HepG2 (cell line): ENCODE results near the gene TAF1B. TPM values are rescaled to one million over a fixed set of nuclear protein-coding genes. Genes with fewer than 3 reads are reported as not detected.

Source experiments
- JUN ChIP-seq: sonication (generic); formaldehyde crosslinking; IDR thresholded peaks from 2 replicates; pipeline ENCODE4 v1.4.0; 2020; ENCODE audit warnings: mild to moderate bottlenecking, missing genetic modification reagents
- MAFF ChIP-seq: IDR thresholded peaks from 2 replicates; pipeline ENCODE4 v1.6.1; 2011; ENCODE audit warnings: low read depth, low read length, improper control_type of control experiment
- TEAD2 ChIP-seq: sonication (generic); formaldehyde crosslinking; IDR thresholded peaks from 2 replicates; pipeline ENCODE4 v1.9.0; 2021; ENCODE audit warnings: missing genetic modification reagents
- ZNF501 ChIP-seq: sonication (generic); formaldehyde crosslinking; IDR thresholded peaks from 2 replicates; pipeline ENCODE4 v1.5.1; 2020; ENCODE audit warnings: mild to moderate bottlenecking, moderate library complexity, missing genetic modification reagents
- ZNF550 ChIP-seq: sonication (generic); formaldehyde crosslinking; IDR thresholded peaks from 2 replicates; pipeline ENCODE4 v1.4.0; 2020; ENCODE audit warnings: mild to moderate bottlenecking, missing genetic modification reagents, borderline replicate concordance
- polyA plus RNA-seq, 8 experiments: library from polyadenylated mRNA; depleted of rRNA in 3 of 8; stranded (reverse) in 7 of 8; unstranded in 1 of 8; fragments of >200 nt; fragmentation: Illumina TruSeq in 4 of 8; extraction: Trizol in 4 of 8; gene quantifications; 2 replicates each; pipeline versions ENCODE4 v1.2.1 to v1.2.3, GENCODE V29; 2011 to 2016; ENCODE audit warnings: low read depth in 4 of 8, missing spikeins in 1 of 8, mixed read lengths in 1 of 8; ENCODE audit not compliant: insufficient read depth in 1 of 8
- total RNA-seq, 5 experiments: library from RNA; depleted of rRNA; stranded (reverse); fragments of >200 nt; fragmentation: Illumina TruSeq; extraction: Trizol; gene quantifications; 2 replicates each; pipeline ENCODE4 v1.2.3, GENCODE V29; 2016; ENCODE audit warnings: low read depth in 1 of 5
- TF ChIP-seq, protein P1 (sequence below): sonication (generic); formaldehyde crosslinking; IDR thresholded peaks from 2 replicates; pipeline ENCODE4 v1.5.0; 2020; ENCODE audit warnings: missing genetic modification reagents
- TF ChIP-seq, protein P2 (sequence below): sonication (generic); formaldehyde crosslinking; IDR thresholded peaks from 2 replicates; pipeline ENCODE4; 2020; ENCODE audit warnings: missing genetic modification reagents, mild to moderate bottlenecking, borderline replicate concordance
- TF ChIP-seq, protein P3 (sequence below): sonication (generic); formaldehyde crosslinking; IDR thresholded peaks from 2 replicates; pipeline ENCODE4 v1.9.0; 2021; ENCODE audit warnings: mild to moderate bottlenecking, missing genetic modification reagents
- TF ChIP-seq, protein P4 (sequence below): sonication (generic); formaldehyde crosslinking; IDR thresholded peaks from 2 replicates; pipeline ENCODE4 v1.5.0; 2020; ENCODE audit warnings: mild to moderate bottlenecking, missing genetic modification reagents
- TF ChIP-seq, protein P5 (sequence below): sonication (generic); formaldehyde crosslinking; IDR thresholded peaks from 2 replicates; pipeline ENCODE4 v1.4.0; 2020; ENCODE audit warnings: missing genetic modification reagents, low read depth, mild to moderate bottlenecking, borderline replicate concordance
- TF ChIP-seq, protein P6 (sequence below): sonication (generic); formaldehyde crosslinking; conservative IDR thresholded peaks from 2 replicates; pipeline ENCODE4 v1.8.0; 2022; ENCODE audit warnings: low read depth, missing genetic modification reagents
- TF ChIP-seq, protein P7 (sequence below): sonication (generic); formaldehyde crosslinking; IDR thresholded peaks from 2 replicates; pipeline ENCODE4 v1.5.0; 2020; ENCODE audit warnings: missing genetic modification reagents, mild to moderate bottlenecking, borderline replicate concordance

The TAF1B gene
- total and polyA plus RNA-seq, 2 of the 13 experiments (the other 11 are each of a cell fraction or from before 2014, with no cell fraction given) = 13.3 to 27.7 TPM

DNA sequence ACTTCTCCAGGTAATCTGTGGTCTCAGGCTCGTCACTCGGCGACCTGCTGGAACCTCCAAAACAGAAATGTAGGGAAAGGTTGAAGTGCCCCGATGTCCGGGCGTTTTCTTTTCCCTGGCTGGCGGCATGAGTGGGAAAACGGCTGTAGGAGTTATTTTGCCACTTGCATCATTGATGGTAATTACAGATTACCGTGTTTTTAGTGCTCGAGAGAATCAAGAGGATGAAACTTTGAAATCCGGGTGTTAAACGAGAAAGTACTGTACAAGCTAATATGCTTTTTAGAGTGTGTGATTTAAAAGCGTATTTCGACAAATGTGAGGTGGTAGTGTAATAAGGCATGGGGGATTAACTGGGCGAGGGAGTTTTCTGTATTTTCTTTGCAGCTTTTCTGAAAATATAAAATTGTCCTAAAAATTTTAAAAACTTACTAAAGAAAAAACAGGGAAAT lies 109.0 kb downstream of the TAF1B start (continued):
- TF ChIP-seq ZNF550 (CRISPR knock-in tag) (no peak), TEAD2 (no peak), MAFF (no peak), ZNF501 (CRISPR knock-in tag) (no peak), JUN (CRISPR knock-in tag) (no peak)
- TF ChIP-seq, protein P1, sequence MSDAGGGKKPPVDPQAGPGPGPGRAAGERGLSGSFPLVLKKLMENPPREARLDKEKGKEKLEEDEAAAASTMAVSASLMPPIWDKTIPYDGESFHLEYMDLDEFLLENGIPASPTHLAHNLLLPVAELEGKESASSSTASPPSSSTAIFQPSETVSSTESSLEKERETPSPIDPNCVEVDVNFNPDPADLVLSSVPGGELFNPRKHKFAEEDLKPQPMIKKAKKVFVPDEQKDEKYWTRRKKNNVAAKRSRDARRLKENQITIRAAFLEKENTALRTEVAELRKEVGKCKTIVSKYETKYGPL (CRISPR knock-in tag) = no peak
- TF ChIP-seq, protein P2, sequence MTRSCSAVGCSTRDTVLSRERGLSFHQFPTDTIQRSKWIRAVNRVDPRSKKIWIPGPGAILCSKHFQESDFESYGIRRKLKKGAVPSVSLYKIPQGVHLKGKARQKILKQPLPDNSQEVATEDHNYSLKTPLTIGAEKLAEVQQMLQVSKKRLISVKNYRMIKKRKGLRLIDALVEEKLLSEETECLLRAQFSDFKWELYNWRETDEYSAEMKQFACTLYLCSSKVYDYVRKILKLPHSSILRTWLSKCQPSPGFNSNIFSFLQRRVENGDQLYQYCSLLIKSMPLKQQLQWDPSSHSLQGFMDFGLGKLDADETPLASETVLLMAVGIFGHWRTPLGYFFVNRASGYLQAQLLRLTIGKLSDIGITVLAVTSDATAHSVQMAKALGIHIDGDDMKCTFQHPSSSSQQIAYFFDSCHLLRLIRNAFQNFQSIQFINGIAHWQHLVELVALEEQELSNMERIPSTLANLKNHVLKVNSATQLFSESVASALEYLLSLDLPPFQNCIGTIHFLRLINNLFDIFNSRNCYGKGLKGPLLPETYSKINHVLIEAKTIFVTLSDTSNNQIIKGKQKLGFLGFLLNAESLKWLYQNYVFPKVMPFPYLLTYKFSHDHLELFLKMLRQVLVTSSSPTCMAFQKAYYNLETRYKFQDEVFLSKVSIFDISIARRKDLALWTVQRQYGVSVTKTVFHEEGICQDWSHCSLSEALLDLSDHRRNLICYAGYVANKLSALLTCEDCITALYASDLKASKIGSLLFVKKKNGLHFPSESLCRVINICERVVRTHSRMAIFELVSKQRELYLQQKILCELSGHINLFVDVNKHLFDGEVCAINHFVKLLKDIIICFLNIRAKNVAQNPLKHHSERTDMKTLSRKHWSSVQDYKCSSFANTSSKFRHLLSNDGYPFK = no peak
- TF ChIP-seq, protein P3, sequence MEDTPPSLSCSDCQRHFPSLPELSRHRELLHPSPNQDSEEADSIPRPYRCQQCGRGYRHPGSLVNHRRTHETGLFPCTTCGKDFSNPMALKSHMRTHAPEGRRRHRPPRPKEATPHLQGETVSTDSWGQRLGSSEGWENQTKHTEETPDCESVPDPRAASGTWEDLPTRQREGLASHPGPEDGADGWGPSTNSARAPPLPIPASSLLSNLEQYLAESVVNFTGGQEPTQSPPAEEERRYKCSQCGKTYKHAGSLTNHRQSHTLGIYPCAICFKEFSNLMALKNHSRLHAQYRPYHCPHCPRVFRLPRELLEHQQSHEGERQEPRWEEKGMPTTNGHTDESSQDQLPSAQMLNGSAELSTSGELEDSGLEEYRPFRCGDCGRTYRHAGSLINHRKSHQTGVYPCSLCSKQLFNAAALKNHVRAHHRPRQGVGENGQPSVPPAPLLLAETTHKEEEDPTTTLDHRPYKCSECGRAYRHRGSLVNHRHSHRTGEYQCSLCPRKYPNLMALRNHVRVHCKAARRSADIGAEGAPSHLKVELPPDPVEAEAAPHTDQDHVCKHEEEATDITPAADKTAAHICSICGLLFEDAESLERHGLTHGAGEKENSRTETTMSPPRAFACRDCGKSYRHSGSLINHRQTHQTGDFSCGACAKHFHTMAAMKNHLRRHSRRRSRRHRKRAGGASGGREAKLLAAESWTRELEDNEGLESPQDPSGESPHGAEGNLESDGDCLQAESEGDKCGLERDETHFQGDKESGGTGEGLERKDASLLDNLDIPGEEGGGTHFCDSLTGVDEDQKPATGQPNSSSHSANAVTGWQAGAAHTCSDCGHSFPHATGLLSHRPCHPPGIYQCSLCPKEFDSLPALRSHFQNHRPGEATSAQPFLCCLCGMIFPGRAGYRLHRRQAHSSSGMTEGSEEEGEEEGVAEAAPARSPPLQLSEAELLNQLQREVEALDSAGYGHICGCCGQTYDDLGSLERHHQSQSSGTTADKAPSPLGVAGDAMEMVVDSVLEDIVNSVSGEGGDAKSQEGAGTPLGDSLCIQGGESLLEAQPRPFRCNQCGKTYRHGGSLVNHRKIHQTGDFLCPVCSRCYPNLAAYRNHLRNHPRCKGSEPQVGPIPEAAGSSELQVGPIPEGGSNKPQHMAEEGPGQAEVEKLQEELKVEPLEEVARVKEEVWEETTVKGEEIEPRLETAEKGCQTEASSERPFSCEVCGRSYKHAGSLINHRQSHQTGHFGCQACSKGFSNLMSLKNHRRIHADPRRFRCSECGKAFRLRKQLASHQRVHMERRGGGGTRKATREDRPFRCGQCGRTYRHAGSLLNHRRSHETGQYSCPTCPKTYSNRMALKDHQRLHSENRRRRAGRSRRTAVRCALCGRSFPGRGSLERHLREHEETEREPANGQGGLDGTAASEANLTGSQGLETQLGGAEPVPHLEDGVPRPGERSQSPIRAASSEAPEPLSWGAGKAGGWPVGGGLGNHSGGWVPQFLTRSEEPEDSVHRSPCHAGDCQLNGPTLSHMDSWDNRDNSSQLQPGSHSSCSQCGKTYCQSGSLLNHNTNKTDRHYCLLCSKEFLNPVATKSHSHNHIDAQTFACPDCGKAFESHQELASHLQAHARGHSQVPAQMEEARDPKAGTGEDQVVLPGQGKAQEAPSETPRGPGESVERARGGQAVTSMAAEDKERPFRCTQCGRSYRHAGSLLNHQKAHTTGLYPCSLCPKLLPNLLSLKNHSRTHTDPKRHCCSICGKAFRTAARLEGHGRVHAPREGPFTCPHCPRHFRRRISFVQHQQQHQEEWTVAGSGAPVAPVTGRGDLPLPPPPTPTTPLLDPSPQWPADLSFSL = no peak
- TF ChIP-seq, protein P4, sequence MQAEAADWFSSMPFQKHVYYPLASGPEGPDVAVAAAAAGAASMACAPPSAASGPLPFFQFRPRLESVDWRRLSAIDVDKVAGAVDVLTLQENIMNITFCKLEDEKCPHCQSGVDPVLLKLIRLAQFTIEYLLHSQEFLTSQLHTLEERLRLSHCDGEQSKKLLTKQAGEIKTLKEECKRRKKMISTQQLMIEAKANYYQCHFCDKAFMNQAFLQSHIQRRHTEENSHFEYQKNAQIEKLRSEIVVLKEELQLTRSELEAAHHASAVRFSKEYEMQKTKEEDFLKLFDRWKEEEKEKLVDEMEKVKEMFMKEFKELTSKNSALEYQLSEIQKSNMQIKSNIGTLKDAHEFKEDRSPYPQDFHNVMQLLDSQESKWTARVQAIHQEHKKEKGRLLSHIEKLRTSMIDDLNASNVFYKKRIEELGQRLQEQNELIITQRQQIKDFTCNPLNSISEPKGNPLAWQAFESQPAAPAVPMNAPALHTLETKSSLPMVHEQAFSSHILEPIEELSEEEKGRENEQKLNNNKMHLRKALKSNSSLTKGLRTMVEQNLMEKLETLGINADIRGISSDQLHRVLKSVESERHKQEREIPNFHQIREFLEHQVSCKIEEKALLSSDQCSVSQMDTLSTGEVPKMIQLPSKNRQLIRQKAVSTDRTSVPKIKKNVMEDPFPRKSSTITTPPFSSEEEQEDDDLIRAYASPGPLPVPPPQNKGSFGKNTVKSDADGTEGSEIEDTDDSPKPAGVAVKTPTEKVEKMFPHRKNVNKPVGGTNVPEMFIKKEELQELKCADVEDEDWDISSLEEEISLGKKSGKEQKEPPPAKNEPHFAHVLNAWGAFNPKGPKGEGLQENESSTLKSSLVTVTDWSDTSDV (CRISPR knock-in tag) = no peak
- TF ChIP-seq, protein P5, sequence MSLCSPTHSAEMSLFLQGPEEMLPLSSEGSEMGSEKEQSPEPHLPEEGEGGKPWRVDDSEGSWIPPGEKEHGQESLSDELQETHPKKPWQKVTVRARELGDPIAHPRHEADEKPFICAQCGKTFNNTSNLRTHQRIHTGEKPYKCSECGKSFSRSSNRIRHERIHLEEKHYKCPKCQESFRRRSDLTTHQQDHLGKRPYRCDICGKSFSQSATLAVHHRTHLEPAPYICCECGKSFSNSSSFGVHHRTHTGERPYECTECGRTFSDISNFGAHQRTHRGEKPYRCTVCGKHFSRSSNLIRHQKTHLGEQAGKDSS = 0 out of 2 replicates have a peak, but pooled peaks have one; percentile 1
- TF ChIP-seq, protein P6, sequence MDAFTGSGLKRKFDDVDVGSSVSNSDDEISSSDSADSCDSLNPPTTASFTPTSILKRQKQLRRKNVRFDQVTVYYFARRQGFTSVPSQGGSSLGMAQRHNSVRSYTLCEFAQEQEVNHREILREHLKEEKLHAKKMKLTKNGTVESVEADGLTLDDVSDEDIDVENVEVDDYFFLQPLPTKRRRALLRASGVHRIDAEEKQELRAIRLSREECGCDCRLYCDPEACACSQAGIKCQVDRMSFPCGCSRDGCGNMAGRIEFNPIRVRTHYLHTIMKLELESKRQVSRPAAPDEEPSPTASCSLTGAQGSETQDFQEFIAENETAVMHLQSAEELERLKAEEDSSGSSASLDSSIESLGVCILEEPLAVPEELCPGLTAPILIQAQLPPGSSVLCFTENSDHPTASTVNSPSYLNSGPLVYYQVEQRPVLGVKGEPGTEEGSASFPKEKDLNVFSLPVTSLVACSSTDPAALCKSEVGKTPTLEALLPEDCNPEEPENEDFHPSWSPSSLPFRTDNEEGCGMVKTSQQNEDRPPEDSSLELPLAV (CRISPR knock-in tag) = no peak
- TF ChIP-seq, protein P7, sequence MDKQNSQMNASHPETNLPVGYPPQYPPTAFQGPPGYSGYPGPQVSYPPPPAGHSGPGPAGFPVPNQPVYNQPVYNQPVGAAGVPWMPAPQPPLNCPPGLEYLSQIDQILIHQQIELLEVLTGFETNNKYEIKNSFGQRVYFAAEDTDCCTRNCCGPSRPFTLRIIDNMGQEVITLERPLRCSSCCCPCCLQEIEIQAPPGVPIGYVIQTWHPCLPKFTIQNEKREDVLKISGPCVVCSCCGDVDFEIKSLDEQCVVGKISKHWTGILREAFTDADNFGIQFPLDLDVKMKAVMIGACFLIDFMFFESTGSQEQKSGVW (CRISPR knock-in tag) = no peak
